ENCODE measurements around the gene GNG4.

DNA sequence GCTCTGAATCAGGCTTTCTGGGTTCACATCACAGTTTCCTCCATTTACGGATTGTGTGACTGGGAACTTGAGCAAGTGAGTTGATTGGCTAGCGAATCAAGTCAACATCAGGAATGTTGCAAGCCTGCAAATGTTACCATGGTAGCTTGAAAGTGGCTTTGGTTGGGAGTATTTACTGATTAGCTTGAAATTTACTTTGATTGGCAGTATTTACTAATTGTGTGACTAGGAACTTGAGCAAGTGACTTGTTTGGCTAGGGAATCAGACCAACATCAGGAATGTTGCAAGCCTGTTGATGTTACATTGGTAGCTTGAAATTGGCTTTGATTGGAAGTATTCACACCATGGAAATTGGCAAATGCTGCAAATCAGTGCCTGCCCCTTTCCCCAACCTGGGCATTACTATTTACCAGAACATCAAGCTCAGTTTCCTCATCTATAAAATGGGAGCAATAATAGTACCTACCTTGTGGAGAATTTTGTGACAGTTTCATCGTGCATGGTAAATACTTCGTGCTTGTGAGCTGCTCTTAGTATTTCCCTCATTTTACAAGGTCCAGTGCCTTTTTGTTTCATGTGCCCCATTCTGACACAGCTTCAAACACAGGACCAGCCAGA lies 122.3 kb downstream of the GNG4 start:
- TF ChIP-seq EP300 (IDR thresholded peaks at IDR 0.05): no peak
- TF ChIP-seq, protein P1, sequence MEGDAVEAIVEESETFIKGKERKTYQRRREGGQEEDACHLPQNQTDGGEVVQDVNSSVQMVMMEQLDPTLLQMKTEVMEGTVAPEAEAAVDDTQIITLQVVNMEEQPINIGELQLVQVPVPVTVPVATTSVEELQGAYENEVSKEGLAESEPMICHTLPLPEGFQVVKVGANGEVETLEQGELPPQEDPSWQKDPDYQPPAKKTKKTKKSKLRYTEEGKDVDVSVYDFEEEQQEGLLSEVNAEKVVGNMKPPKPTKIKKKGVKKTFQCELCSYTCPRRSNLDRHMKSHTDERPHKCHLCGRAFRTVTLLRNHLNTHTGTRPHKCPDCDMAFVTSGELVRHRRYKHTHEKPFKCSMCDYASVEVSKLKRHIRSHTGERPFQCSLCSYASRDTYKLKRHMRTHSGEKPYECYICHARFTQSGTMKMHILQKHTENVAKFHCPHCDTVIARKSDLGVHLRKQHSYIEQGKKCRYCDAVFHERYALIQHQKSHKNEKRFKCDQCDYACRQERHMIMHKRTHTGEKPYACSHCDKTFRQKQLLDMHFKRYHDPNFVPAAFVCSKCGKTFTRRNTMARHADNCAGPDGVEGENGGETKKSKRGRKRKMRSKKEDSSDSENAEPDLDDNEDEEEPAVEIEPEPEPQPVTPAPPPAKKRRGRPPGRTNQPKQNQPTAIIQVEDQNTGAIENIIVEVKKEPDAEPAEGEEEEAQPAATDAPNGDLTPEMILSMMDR (IDR thresholded peaks at IDR 0.05): no peak
- no peak for TF ChIP-seq POLR2A (IDR thresholded peaks at IDR 0.05)

Measured in tibial nerve (tissue), 4 donors.